HG02970 (cell line): ENCODE data around the gene LRRC36.

Source experiments
- ATAC-seq: cut with Tn5 transposase; IDR thresholded peaks from one replicate; pipeline ENCODE4 v1.9.1; 2021; ENCODE audit warnings: mild to moderate bottlenecking, moderate library complexity, moderate number of reproducible peaks; ENCODE audit not compliant: unreplicated experiment, low FRiP score

LRRC36 gene

GRCh38 chr16:67294171-67294757 is 32.4 kb upstream of the LRRC36 start:
- ATAC-seq, result no peak

GRCh38 chr16:67294938-67295361 is 31.7 kb upstream of the LRRC36 start:
- ATAC-seq, result no peak

GRCh38 chr16:67296420-67296819 is 30.2 kb upstream of the LRRC36 start:
- no peak for ATAC-seq

- ATAC-seq, result no peak
Measured at GRCh38 chr16:67298277-67298676, 28.3 kb upstream of the LRRC36 start.

GRCh38 chr16:67299269-67299668 is 27.3 kb upstream of the LRRC36 start:
- no peak for ATAC-seq

GRCh38 chr16:67301080-67301782 is 25.4 kb upstream of the LRRC36 start:
- no peak for ATAC-seq

- ATAC-seq, result no peak
Measured at GRCh38 chr16:67302076-67302475, 24.5 kb upstream of the LRRC36 start.

GRCh38 chr16:67302970-67303369 is 23.6 kb upstream of the LRRC36 start:
- ATAC-seq, result no peak

GRCh38 chr16:67304020-67304419 is 22.6 kb upstream of the LRRC36 start:
- no peak for ATAC-seq

- ATAC-seq, result no peak
Measured at GRCh38 chr16:67305216-67306071, 21.2 kb upstream of the LRRC36 start.

GRCh38 chr16:67310561-67310960 is 16.1 kb upstream of the LRRC36 start:
- ATAC-seq, result no peak

- peak; percentile 68 for ATAC-seq
Measured at GRCh38 chr16:67311607-67312488, 14.8 kb upstream of the LRRC36 start.

- ATAC-seq, result no peak
Measured at GRCh38 chr16:67312719-67313118, 13.9 kb upstream of the LRRC36 start.

- no peak for ATAC-seq
Measured at GRCh38 chr16:67317853-67318252, 8.8 kb upstream of the LRRC36 start.

GRCh38 chr16:67326115-67326471 is 522 bp upstream of the LRRC36 start:
- no peak for ATAC-seq

GRCh38 chr16:67327743-67328142 is 1.1 kb downstream of the LRRC36 start:
- ATAC-seq, result no peak

- ATAC-seq, result no peak
Measured at GRCh38 chr16:67329901-67330300, 3.3 kb downstream of the LRRC36 start.

GRCh38 chr16:67333315-67333714 is 6.7 kb downstream of the LRRC36 start:
- ATAC-seq, result no peak

- no peak for ATAC-seq
Measured at GRCh38 chr16:67336116-67336515, 9.5 kb downstream of the LRRC36 start.

GRCh38 chr16:67336648-67337047 is 10.0 kb downstream of the LRRC36 start:
- no peak for ATAC-seq

- ATAC-seq, result no peak
Measured at GRCh38 chr16:67339453-67339852, 12.8 kb downstream of the LRRC36 start.
